H9 (cell line): Measurements from ENCODE around the gene HSPBP1. TPM values are rescaled to one million over a fixed set of nuclear protein-coding genes. Genes with fewer than 3 reads are reported as not detected.
A peak's percentile ranks its signal among the peaks of the same experiment; 100 is the strongest.

Experiments used
- DNase-seq: peaks from one replicate; pipeline ENCODE4 v3.0.0-alpha.2; 2017
- H2AFZ ChIP-seq: one replicate; pipeline ENCODE4 v1.6.1; 2013; ENCODE audit warnings: mild to moderate bottlenecking, low read length, control low read depth, moderate library complexity
- H2AK5ac ChIP-seq: 2 replicates; pipeline ENCODE4 v1.6.1; 2013; ENCODE audit warnings: low read length, control low read depth, mixed read lengths; ENCODE audit not compliant: insufficient read length
- H2BK120ac ChIP-seq: one replicate; pipeline ENCODE4 v1.6.1; 2013; ENCODE audit warnings: low read depth, mild to moderate bottlenecking, low read length, control low read depth, inconsistent platforms; ENCODE audit not compliant: poor library complexity, severe bottlenecking
- H2BK12ac ChIP-seq: 2 replicates; pipeline ENCODE4 v1.6.1; 2013; ENCODE audit warnings: low read length, control low read depth, mixed read lengths, low read depth; ENCODE audit not compliant: insufficient read length
- H2BK15ac ChIP-seq: 2 replicates; pipeline ENCODE4 v1.6.1; 2013; ENCODE audit warnings: low read depth, low read length, control low read depth
- H2BK20ac ChIP-seq: one replicate; pipeline ENCODE4 v1.6.1; 2013; ENCODE audit warnings: low read depth, mild to moderate bottlenecking, low read length, control low read depth, inconsistent platforms; ENCODE audit not compliant: poor library complexity, severe bottlenecking
- H2BK5ac ChIP-seq: 2 replicates; pipeline ENCODE4 v1.6.1; 2013; ENCODE audit warnings: low read length, control low read depth, mixed read lengths; ENCODE audit not compliant: insufficient read length
- H3K14ac ChIP-seq: 2 replicates; pipeline ENCODE4 v1.6.1; 2013; ENCODE audit warnings: low read length, control low read depth; ENCODE audit not compliant: insufficient read depth
- H3K18ac ChIP-seq: 2 replicates; pipeline ENCODE4 v1.6.1; 2013; ENCODE audit warnings: low read depth, mild to moderate bottlenecking, mixed read lengths, low read length, control low read depth; ENCODE audit not compliant: insufficient read length
- H3K23ac ChIP-seq: 2 replicates; pipeline ENCODE4 v1.6.1; 2013; ENCODE audit warnings: low read length, control low read depth, mixed read lengths, low read depth; ENCODE audit not compliant: insufficient read length
- H3K23me2 ChIP-seq: 2 replicates; pipeline ENCODE4 v1.6.1; 2013; ENCODE audit warnings: low read depth, mild to moderate bottlenecking, mixed read lengths, low read length, control low read depth; ENCODE audit not compliant: insufficient read length, poor library complexity, severe bottlenecking
- H3K27ac ChIP-seq: 2 replicates; pipeline ENCODE4 v1.5.1; 2013; ENCODE audit warnings: low read length, control low read depth, mixed read lengths, low read depth; ENCODE audit not compliant: insufficient read length
- H3K27me3 ChIP-seq: 2 replicates; pipeline ENCODE4 v1.6.1; 2013; ENCODE audit warnings: low read length, control low read depth, inconsistent platforms; ENCODE audit not compliant: insufficient read depth
- H3K4ac ChIP-seq: 2 replicates; pipeline ENCODE4 v1.6.1; 2013; ENCODE audit warnings: low read depth, mild to moderate bottlenecking, control low read depth, inconsistent platforms, low read length, moderate library complexity
- H3K4me1 ChIP-seq: 2 replicates; pipeline ENCODE4 v1.6.1; 2013; ENCODE audit warnings: low read length, control low read depth, inconsistent platforms; ENCODE audit not compliant: insufficient read depth
- H3K4me2 ChIP-seq: 2 replicates; pipeline ENCODE4 v1.6.1; 2013; ENCODE audit warnings: low read length, control low read depth, mixed read lengths; ENCODE audit not compliant: insufficient read length, insufficient read depth
- H3K56ac ChIP-seq: 2 replicates; pipeline ENCODE4 v1.6.1; 2013; ENCODE audit warnings: low read depth, mild to moderate bottlenecking, mixed read lengths, low read length, control low read depth; ENCODE audit not compliant: insufficient read length
- H3K79me1 ChIP-seq: 2 replicates; pipeline ENCODE4 v1.6.1; 2013; ENCODE audit warnings: low read depth, mild to moderate bottlenecking, moderate library complexity, low read length, control low read depth, inconsistent platforms; ENCODE audit not compliant: insufficient read depth, poor library complexity, severe bottlenecking
- H3K79me2 ChIP-seq: 2 replicates; pipeline ENCODE4 v1.6.1; 2013; ENCODE audit warnings: low read length, control low read depth, inconsistent platforms; ENCODE audit not compliant: insufficient read depth
- H3K9ac ChIP-seq: 2 replicates; pipeline ENCODE4 v1.6.1; 2013; ENCODE audit warnings: low read length, control low read depth, mixed read lengths; ENCODE audit not compliant: insufficient read length; ENCODE audit errors: extremely low read depth
- H3K9me3 ChIP-seq: one replicate; pipeline ENCODE4 v1.6.1; 2013; ENCODE audit warnings: low read depth, low read length, inconsistent platforms; ENCODE audit not compliant: control insufficient read depth
- H3T11ph ChIP-seq: one replicate; pipeline ENCODE4 v1.6.1; 2013; ENCODE audit warnings: mild to moderate bottlenecking, low read length, control low read depth, inconsistent platforms
- H4K20me1 ChIP-seq: one replicate; pipeline ENCODE4 v1.6.1; 2013; ENCODE audit not compliant: control insufficient read depth, insufficient read length, insufficient read depth
- H4K5ac ChIP-seq: 2 replicates; pipeline ENCODE4 v1.6.1; 2013; ENCODE audit warnings: low read depth, mild to moderate bottlenecking, mixed read lengths, low read length, control low read depth; ENCODE audit not compliant: insufficient read length
- H4K8ac ChIP-seq: replicated peaks from 2 replicates; pipeline ENCODE4 v1.6.1; 2013; ENCODE audit warnings: low read length, control low read depth, mixed read lengths, low read depth; ENCODE audit not compliant: insufficient read length
- H4K91ac ChIP-seq: 2 replicates; pipeline ENCODE4 v1.6.1; 2013; ENCODE audit warnings: low read depth, mild to moderate bottlenecking, moderate library complexity, mixed read lengths, low read length, control low read depth; ENCODE audit not compliant: insufficient read length
- H3K27ac Mint-ChIP-seq, 3 experiments: 2 replicates in 2 of 3; 3 replicates in 1 of 3; pipeline ENCODE4 v1.8.0; 2020 to 2021; ENCODE audit warnings: mixed read lengths in 3 of 3, mild to moderate bottlenecking in 1 of 3, moderate library complexity in 1 of 3
- H3K27me3 Mint-ChIP-seq: 2 replicates; pipeline ENCODE4 v1.8.0; 2021; ENCODE audit warnings: low read depth, mild to moderate bottlenecking, moderate library complexity, mixed read lengths
- H3K36me3 Mint-ChIP-seq, 3 experiments: 2 replicates in 2 of 3; 3 replicates in 1 of 3; pipeline ENCODE4 v1.8.0; 2020 to 2021; ENCODE audit warnings: low read depth in 3 of 3, mixed read lengths in 3 of 3; ENCODE audit not compliant: insufficient read depth in 1 of 3
- H3K4me1 Mint-ChIP-seq, 2 experiments: 2 replicates each; pipeline ENCODE4 v1.8.0; 2020; ENCODE audit warnings: mixed read lengths in 2 of 2
- H3K4me3 Mint-ChIP-seq, 2 experiments: 2 replicates in 1 of 2; 3 replicates in 1 of 2; pipeline ENCODE4 v1.8.0; 2020 to 2021; ENCODE audit warnings: mild to moderate bottlenecking in 2 of 2, mixed read lengths in 2 of 2, moderate library complexity in 1 of 2
- H3K9me3 Mint-ChIP-seq, 2 experiments: 2 replicates in 1 of 2; 3 replicates in 1 of 2; pipeline ENCODE4 v1.8.0; 2020; ENCODE audit warnings: mild to moderate bottlenecking in 2 of 2, mixed read lengths in 2 of 2, moderate library complexity in 1 of 2
- CTCF ChIP-seq: fragments of 200-600 bp; sonication (generic); conservative IDR thresholded peaks from 3 replicates; pipeline ENCODE4 v1.8.0; 2021; ENCODE audit warnings: antibody characterized with exemption, mild to moderate bottlenecking
- WGBS: extraction: QIAGEN DNeasy Blood & Tissue Kit; methylation state at CpG from one replicate; pipeline ENCODE4 v1.1.7; 2013; ENCODE audit warnings: missing lambda C conversion rate, low lambda C conversion rate, mixed read lengths; ENCODE audit not compliant: insufficient read length; ENCODE audit errors: extremely low coverage; 5-methylcytosine and 5-hydroxymethylcytosine counted together
- total RNA-seq: library from RNA; stranded (reverse); gene quantifications from 2 replicates; pipeline ENCODE4 v1.2.1, GENCODE V29; 2021

The HSPBP1 gene
- total RNA-seq, 1 experiment from 2014 or later = 47.4 TPM

- Histone ChIP-seq H3K79me1 (peaks cover 8% of the 10 kb centered on the region), H4K20me1 (no peaks in the 10 kb centered on the region), H3K79me2 (peaks cover 14% of the 10 kb centered on the region; the same call in 1 of the 2 replicates), H2BK12ac (no peak overlapping the region), H3K4ac (no peak overlapping the region), H3T11ph (no peak overlapping the region), H3K27ac (no peak overlapping the region), H2AK5ac (no peak overlapping the region), H4K91ac (no peak overlapping the region), H3K4me2 (no peak overlapping the region), H2AFZ (no peak overlapping the region), H2BK15ac (no peak overlapping the region), H3K9me3 (peaks cover 4% of the 10 kb centered on the region), H2BK5ac (no peak overlapping the region), H3K4me1 (peaks cover 4% of the 10 kb centered on the region; the same call in 1 of the 2 replicates), H3K14ac (no peak overlapping the region), H3K18ac (no peak overlapping the region), H3K27me3 (no peaks in the 10 kb centered on the region), H2BK120ac (no peak overlapping the region), H2BK20ac (no peak overlapping the region), H3K9ac (no peak overlapping the region), H3K56ac (no peak overlapping the region), H4K8ac (no peak overlapping the region), H3K23me2 (peaks cover 9% of the 10 kb centered on the region), H4K5ac (no peak overlapping the region), H3K23ac (no peak overlapping the region)
- Mint-ChIP-seq H3K4me1 (peaks cover 13 to 26% of the 10 kb centered on the region in 2 experiments), H3K27ac (no peak overlapping the region), H3K9me3 (peaks cover 6% of the 10 kb centered on the region in 2 experiments), H3K36me3 (peaks cover 10 to 11% (median 10%) of the 10 kb centered on the region in 3 experiments), H3K27me3 (no peaks in the 10 kb centered on the region; the same call in 1 of the 2 replicates), H3K4me3 (no peak overlapping the region)
- TF ChIP-seq CTCF = no peak
- no CpG with 5 or more reads among the region's 13 CpGs for WGBS
- DNase-seq = peak; percentile 64
Measured at GRCh38 chr19:55261671-55262126, 18.2 kb downstream of the HSPBP1 start.
